ENCODE measurements around the gene BSX. TPM values are rescaled to one million over a fixed set of nuclear protein-coding genes. Genes with fewer than 3 reads are reported as not detected.

The BSX gene
- not detected for polyA plus RNA-seq (ENCODE audit: insufficient read length in 10 of 10)
- long read RNA-seq, donor 1, result 0 reads
- long read RNA-seq, donor 2, result 0 reads
- long read RNA-seq, donor 3, result 0 reads
- long read RNA-seq, donor 4, result 0 reads
- long read RNA-seq, donor 5, result 0 reads
- long read RNA-seq, donor 6, result 0 reads
- long read RNA-seq, donor 7, result 0 reads
- long read RNA-seq, donor 8, result 0 reads
- long read RNA-seq, donor 9, result 0 reads

GRCh38 chr11:122981388-122982264 is at the start of gene BSX:
Gene BSX, minus strand, starts transcription at chr11:122981834. Its CDS starts 163 bp downstream, at chr11:122981671.
- DNase-seq, result peak; percentile 43 to 80 (median 60)

GRCh38 chr11:123030517-123030916 is 48.9 kb upstream of the BSX start:
- DNase-seq, result no peak

- DNase-seq, result peak in 2 of 3 donors; percentile 7 to 36
Measured at GRCh38 chr11:123020968-123021367, 39.3 kb upstream of the BSX start.

DNA sequence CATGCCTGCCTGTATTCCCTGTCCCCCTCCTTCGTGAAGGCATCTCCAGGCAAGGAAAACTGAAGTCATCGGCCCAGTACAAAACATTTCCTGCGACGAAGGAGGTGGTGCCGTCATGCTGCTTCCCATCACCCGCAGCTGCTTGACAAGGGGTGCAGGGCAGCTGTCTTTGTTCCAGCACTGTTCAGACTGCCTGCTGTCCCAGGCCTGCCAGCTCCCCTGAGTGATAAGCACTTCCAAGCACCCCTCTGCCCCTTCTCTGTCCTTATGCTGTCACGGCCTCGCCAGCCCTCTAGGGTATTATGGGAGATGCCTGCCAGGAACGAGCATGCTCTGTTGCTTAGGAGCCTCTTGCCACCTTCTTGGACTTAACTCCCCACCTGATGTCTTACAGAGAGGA is 37.1 kb upstream of the BSX start:
- no peak for DNase-seq

GRCh38 chr11:123011510-123011909 is 29.9 kb upstream of the BSX start:
- DNase-seq, result no peak

GRCh38 chr11:123006860-123007542 is 25.4 kb upstream of the BSX start:
- DNase-seq, result no peak

DNA sequence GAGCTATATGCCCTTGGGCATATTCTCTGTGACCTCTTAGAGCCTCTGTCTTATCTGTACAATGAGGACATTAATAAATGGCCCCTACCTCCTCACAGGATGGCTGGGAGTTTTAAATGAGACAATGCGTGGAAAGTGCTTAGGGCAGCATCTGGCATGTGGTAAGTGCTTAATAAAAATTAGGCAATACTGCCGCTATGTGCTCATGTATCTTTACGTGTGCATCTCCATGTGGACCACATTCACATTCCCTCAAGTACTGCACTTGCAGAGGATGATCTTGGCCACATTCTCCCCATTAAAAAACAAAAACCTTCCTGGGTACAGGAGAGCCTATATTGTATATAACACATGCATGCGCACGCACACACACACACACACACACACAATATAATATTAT is 19.1 kb upstream of the BSX start:
- no peak for DNase-seq

- DNase-seq, result no peak
Measured at GRCh38 chr11:122998727-122999366, 17.2 kb upstream of the BSX start.

DNA sequence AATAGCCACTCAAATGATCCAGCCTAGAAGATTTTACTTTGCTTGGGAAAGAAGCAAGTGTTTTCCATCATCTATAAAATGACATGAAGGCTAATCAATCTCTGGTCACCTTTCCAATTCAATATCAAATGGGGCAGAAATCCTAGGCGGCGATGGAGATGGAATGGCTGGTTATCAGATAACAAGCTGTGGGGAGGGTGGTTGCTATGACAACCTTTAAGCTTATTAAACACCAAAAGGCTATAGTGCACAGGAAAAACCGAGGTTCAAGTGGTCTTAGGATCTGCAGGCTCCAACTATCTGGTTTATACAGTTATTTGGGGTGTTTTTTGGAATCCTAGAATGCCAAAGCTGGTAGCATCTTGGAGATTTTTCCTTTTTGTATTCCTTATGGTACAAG is 13.9 kb upstream of the BSX start:
- DNase-seq, result no peak

GRCh38 chr11:122984186-122985011 is 2.8 kb upstream of the BSX start:
- DNase-seq, result peak in 1 of 3 donors; percentile 57

DNA sequence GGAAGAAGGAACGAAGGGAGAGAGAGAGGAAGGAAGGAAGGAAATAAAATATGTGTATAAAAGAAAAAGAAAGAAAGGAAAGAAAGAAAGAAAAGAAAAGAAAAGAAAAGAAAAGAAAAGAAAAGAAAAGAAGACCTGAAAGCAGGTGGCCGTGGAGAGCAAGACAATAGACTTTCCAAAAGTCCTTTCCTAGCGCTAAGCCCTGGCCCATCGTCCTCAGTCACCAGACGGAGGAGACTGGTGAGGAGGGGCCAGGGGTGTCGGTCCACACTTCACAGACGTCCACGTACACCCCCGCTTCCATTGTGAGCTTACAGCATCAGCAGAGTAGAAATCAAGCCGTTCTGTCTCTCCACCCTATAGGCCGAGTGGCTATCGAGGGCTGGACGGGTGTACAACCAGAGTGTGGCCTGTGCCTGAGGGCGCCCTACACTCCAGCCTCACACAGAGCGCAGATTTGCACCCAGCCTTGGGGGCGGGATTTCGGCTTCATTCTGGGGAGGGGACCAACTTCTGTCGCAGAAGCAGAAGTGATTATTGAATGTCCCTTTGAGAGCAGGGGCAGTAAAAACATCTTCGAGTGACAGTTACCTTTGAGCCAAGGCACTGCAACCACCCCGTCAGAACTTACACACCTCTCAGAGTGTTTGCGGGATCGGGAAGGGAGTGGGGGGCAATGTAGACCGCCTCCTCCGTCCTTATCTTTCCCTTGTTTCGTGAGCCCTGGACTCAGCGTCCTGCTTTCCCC is 2.0 kb upstream of the BSX start:
- DNase-seq, result peak in 1 of 3 donors; percentile 21

GRCh38 chr11:122979815-122980595 is 1.6 kb downstream of the BSX start:
- DNase-seq, result no peak

- no peak for DNase-seq
Measured at GRCh38 chr11:122979103-122979814, 2.4 kb downstream of the BSX start.

GRCh38 chr11:122978299-122978620 is 3.4 kb downstream of the BSX start:
- DNase-seq, result no peak

GRCh38 chr11:122977470-122978298 is 4.0 kb downstream of the BSX start:
- DNase-seq, result peak in 1 of 3 donors; percentile 32

DNA sequence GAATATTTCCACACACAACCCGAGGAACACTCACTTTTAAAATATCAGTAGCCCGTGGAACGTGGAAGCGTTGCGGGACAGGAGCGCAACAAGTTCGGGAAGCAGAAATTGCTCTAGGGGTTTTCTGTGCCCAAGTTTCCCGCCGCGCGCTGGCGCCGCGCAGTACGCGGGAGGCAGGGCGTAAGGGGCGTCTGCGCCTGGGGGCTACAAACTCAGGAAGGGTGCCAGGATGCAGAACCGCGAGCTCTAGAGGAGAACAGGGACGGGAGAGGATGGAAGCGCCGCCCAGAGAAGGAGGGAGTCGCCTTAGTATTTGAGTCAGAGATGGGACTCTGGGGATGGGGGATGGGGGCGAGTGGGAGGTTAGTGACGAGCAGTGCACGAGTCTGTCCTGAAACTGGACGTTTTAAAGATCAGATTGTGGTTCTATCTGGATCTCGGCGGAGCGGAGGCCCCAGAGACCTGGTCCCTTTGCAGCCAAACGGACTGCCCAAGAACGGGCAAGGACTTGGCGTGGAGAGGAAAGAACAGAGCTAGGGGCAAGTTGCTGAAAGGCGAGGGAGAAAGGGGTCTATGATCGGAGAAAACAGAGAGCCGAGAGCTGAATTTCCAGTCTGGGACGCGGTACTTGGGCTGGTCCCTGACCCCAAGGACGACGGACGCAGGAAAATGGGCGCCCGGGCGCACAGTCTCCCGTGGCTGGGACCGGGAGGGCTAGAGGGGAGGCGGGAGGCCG is 4.7 kb downstream of the BSX start:
- peak in 1 of 3 donors; percentile 24 for DNase-seq

DNA sequence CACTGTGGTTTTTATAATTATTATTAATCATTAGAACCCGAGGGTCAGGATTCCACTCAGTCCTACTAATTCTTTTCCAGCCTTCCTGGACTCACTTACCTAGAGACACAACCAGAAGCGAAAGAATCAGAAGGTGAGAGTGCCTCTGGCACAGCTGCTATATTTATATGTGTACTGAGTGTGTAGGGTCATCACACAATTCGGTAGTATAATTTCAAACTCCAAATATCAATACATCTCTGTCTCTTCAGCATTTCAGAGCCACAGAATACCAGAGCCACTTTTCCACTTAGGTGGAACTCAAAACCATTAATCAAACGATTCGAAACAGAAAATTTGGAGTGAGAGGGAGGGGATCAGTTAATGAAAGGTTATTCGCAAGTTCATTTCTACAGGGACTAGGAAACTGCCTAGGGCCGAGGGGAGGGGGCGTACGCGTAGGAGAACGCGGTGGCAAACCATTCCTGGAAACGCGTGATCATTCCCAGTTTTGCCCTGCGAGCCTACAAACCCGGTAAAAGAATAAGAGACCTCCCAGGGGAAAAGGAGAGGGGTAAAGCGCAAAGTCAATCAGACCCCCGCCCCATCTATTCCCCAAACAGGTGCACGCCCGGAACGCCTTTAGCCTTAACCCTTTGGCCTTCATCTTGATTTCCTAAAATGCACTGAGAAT is 5.4 kb downstream of the BSX start:
- peak in 1 of 3 donors; percentile 22 for DNase-seq
